Nephron progenitor cell (in vitro differentiated cells): ENCODE measurements around the gene HEMK1.
A peak's percentile ranks its signal among the peaks of the same experiment; 100 is the strongest.

Source experiments
- DNase-seq: peaks from one replicate; pipeline ENCODE4 v3.0.0; 2021
- H3K27ac Mint-ChIP-seq: 2 replicates; pipeline ENCODE4 v1.8.0; 2021; ENCODE audit warnings: mild to moderate bottlenecking, moderate library complexity, mixed read lengths
- H3K27me3 Mint-ChIP-seq: 2 replicates; pipeline ENCODE4 v1.8.0; 2021; ENCODE audit warnings: mild to moderate bottlenecking, low read depth, mixed read lengths; ENCODE audit not compliant: poor library complexity
- H3K36me3 Mint-ChIP-seq: 2 replicates; pipeline ENCODE4 v1.8.0; 2021; ENCODE audit warnings: low read depth, mixed read lengths
- H3K4me1 Mint-ChIP-seq: 2 replicates; pipeline ENCODE4 v1.8.0; 2021; ENCODE audit warnings: mixed read lengths
- H3K4me3 Mint-ChIP-seq: 2 replicates; pipeline ENCODE4 v1.8.0; 2021; ENCODE audit warnings: mild to moderate bottlenecking, moderate library complexity, mixed read lengths
- H3K9me3 Mint-ChIP-seq: 2 replicates; pipeline ENCODE4 v1.8.0; 2021; ENCODE audit warnings: mild to moderate bottlenecking, moderate library complexity, mixed read lengths
- CTCF ChIP-seq: fragments of 200-600 bp; sonication (generic); IDR thresholded peaks from 2 replicates; pipeline ENCODE4 v1.5.0; 2021; ENCODE audit warnings: antibody characterized with exemption

The HEMK1 gene

GRCh38 chr3:50568947-50569749 is at the start of gene HEMK1:
Gene HEMK1, plus strand, starts transcription at chr3:50569522. Its CDS starts 1,583 bp downstream, at chr3:50571105.
- no peaks in the 10 kb centered on the region for H3K36me3 Mint-ChIP-seq
- H3K4me3 Mint-ChIP-seq = peak within 1 kb of the TSS; percentile 97
- DNase-seq = peak; percentile 97
- H3K9me3 Mint-ChIP-seq = no peaks in the 10 kb centered on the region
- H3K27ac Mint-ChIP-seq = peak within 1 kb of the TSS; percentile 94
- H3K4me1 Mint-ChIP-seq = peaks cover 24% of the 10 kb centered on the region
- peaks cover 24% of the 10 kb centered on the region for H3K27me3 Mint-ChIP-seq
- no peak for TF ChIP-seq CTCF

GRCh38 chr3:50520849-50521248 is 48.5 kb upstream of the HEMK1 start:
- no peak overlapping the region for H3K27ac Mint-ChIP-seq
- H3K4me3 Mint-ChIP-seq = peak overlapping the region; percentile 6
- H3K27me3 Mint-ChIP-seq = peaks cover 32% of the 10 kb centered on the region

GRCh38 chr3:50521572-50521971 is 47.8 kb upstream of the HEMK1 start:
- Mint-ChIP-seq H3K9me3 (no peaks in the 10 kb centered on the region), H3K4me1 (peaks cover 77% of the 10 kb centered on the region), H3K27ac (no peak overlapping the region), H3K4me3 (no peak overlapping the region), H3K27me3 (peaks cover 37% of the 10 kb centered on the region), H3K36me3 (no peaks in the 10 kb centered on the region)
- DNase-seq = no peak
- no peak for TF ChIP-seq CTCF

More at GRCh38 chr3:50520849-50521248, 48.5 kb upstream of the HEMK1 start:
- TF ChIP-seq CTCF = no peak
- no peak for DNase-seq
- no peaks in the 10 kb centered on the region for H3K9me3 Mint-ChIP-seq
- no peaks in the 10 kb centered on the region for H3K36me3 Mint-ChIP-seq
- peaks cover 84% of the 10 kb centered on the region for H3K4me1 Mint-ChIP-seq

- peaks cover 30% of the 10 kb centered on the region for H3K27me3 Mint-ChIP-seq
- H3K36me3 Mint-ChIP-seq = no peaks in the 10 kb centered on the region
- no peak overlapping the region for H3K27ac Mint-ChIP-seq
- H3K4me3 Mint-ChIP-seq = no peak overlapping the region
- no peak for TF ChIP-seq CTCF
- DNase-seq = peak; percentile 58
- H3K9me3 Mint-ChIP-seq = no peaks in the 10 kb centered on the region
- H3K4me1 Mint-ChIP-seq = peaks cover 59% of the 10 kb centered on the region
Measured at GRCh38 chr3:50523279-50523811, 46.0 kb upstream of the HEMK1 start.

- TF ChIP-seq CTCF = no peak
- Mint-ChIP-seq H3K27ac (no peak overlapping the region), H3K36me3 (no peaks in the 10 kb centered on the region), H3K27me3 (peaks cover 31% of the 10 kb centered on the region), H3K9me3 (no peaks in the 10 kb centered on the region), H3K4me3 (no peak overlapping the region), H3K4me1 (peaks cover 48% of the 10 kb centered on the region)
- no peak for DNase-seq
Measured at GRCh38 chr3:50524746-50525145, 44.6 kb upstream of the HEMK1 start.
